ENCODE results near the gene PIP4P1. TPM values are rescaled to one million over a fixed set of nuclear protein-coding genes. Genes with fewer than 3 reads are reported as not detected.

PIP4P1 gene
- total and polyA plus RNA-seq, 2 of the 13 experiments (the other 11 are each of a cell fraction or from before 2014, with no cell fraction given) = 33.4 to 47.0 TPM

DNA sequence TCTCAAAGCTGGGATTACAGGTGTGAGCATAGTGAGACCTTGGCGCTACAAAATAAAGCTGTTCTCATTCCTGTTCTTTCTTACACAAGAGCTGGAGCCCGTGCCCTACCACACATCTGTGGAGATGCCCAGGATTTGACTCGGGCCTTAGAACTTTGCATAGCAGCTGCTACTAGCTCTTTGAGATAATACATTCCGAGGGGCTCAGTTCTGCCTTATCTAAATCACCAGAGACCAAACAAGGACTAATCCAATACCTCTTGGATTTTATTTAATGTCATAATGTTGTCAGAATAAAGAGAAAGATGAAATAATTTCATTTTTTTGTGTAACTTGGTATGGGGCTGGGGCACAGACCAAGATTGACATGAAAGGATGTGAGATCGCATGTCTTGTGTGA is 15.5 kb upstream of the PIP4P1 start:
- WGBS (ENCODE audit: low lambda C conversion rate) = 97% methylated on average over 5 of the region's 5 CpGs
- TF ChIP-seq, protein P1, sequence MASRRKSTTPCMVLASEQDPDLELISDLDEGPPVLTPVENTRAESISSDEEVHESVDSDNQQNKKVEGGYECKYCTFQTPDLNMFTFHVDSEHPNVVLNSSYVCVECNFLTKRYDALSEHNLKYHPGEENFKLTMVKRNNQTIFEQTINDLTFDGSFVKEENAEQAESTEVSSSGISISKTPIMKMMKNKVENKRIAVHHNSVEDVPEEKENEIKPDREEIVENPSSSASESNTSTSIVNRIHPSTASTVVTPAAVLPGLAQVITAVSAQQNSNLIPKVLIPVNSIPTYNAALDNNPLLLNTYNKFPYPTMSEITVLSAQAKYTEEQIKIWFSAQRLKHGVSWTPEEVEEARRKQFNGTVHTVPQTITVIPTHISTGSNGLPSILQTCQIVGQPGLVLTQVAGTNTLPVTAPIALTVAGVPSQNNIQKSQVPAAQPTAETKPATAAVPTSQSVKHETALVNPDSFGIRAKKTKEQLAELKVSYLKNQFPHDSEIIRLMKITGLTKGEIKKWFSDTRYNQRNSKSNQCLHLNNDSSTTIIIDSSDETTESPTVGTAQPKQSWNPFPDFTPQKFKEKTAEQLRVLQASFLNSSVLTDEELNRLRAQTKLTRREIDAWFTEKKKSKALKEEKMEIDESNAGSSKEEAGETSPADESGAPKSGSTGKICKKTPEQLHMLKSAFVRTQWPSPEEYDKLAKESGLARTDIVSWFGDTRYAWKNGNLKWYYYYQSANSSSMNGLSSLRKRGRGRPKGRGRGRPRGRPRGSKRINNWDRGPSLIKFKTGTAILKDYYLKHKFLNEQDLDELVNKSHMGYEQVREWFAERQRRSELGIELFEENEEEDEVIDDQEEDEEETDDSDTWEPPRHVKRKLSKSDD (CRISPR knock-in tag; IDR thresholded peaks at IDR 0.05; ENCODE audit: low read depth) = no peak
- no peak for TF ChIP-seq TEAD3 (CRISPR knock-in tag; optimal IDR thresholded peaks at IDR 0.05; ENCODE audit: borderline replicate concordance)
- no peak for TF ChIP-seq ZMAT3 (CRISPR knock-in tag; conservative IDR thresholded peaks at IDR 0.05)
- ChIA-PET CTCF (ENCODE audit: low intra/inter-chr PET ratio, low total read pairs) (no interaction called here), POLR2A (interaction anchor here (0.8 kb wide), 1 partner anchor 15 kb away, joined by 3 read pairs; the partner anchor contains the start of gene PIP4P1)
- Histone ChIP-seq H3K4me2 (ENCODE audit: low read depth, low read length) (no peak overlapping the region), H3K9ac (ENCODE audit: insufficient read depth, low read depth, low read length) (no peak overlapping the region), H3K4me1 (ENCODE audit: insufficient read depth, low read length) (peaks cover 16% of the 10 kb centered on the region), H2AFZ (ENCODE audit: low read length) (no peak overlapping the region), H3K27me3 (ENCODE audit: control insufficient read depth in 1 of 2, insufficient read depth in 2 of 2, low read length in 2 of 2) (no peaks in the 10 kb centered on the region), H4K20me1 (ENCODE audit: insufficient read depth, low read length) (no peaks in the 10 kb centered on the region), H3K36me3 (replicated peaks in 1 of 2; ENCODE audit: control insufficient read depth in 1 of 2, insufficient read depth in 2 of 2, low read length in 2 of 2) (peaks cover 19 to 45% of the 10 kb centered on the region in 2 experiments), H3K4me3 (replicated peaks in 1 of 3; ENCODE audit: insufficient read depth in 1 of 3, low read depth in 2 of 3, low read length in 3 of 3) (no peak overlapping the region), H3K9me3 (ENCODE audit: low read length) (no peaks in the 10 kb centered on the region), H3K27ac (ENCODE audit: extremely low read length, insufficient read depth, low read length) (no peak overlapping the region), H3K79me2 (ENCODE audit: insufficient read depth, low read length) (no peaks in the 10 kb centered on the region)
- intact Hi-C loops (cut with micrococcal nuclease; ENCODE audit: unreplicated experiment) (no loop called here), in situ Hi-C loops (cut with HindIII; ENCODE audit: extremely low pct_ligation_motif_present, low pct_unique_long_range_greater_than_20kb) (no loop called here)
- FAIRE-seq (no peak), ATAC-seq (no peak), DNase-seq (ENCODE audit: low spot score) (no peak)
- no TSS peak for BruUV-seq (replicated peaks)

DNA sequence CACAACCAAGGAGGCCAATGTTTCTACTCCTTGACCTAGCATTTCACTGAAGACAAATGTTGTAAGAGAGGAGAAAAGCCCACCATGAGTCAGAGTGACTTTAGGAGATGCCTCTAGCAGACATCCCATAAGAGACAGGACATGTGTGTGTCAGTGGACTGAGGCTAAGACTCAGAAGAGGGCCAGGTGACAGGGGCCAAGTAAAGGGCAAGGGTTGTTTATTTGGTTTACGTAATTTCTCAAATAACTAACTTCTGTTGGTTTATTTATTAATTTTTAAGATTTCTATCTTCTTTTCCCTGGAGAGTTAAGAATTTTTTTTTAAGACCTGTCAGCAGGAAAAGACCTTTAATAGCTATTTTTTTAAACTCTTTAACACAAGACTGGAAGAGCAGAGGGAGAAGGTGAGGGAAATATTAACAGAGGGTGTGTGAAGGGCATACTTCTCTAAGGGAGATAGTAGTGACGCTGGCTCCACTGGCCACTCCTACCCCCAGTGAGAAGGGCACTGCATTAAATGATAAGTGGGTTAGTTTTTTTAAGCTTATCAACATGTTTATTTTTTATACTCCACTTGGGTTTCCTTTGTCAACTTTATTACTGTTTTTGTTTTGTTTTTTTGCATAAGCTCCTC is 11.4 kb upstream of the PIP4P1 start:
- FAIRE-seq = no peak
- Histone ChIP-seq H3K4me1 (ENCODE audit: insufficient read depth, low read length) (peaks cover 40% of the 10 kb centered on the region), H3K27me3 (ENCODE audit: control insufficient read depth in 1 of 2, insufficient read depth in 2 of 2, low read length in 2 of 2) (no peaks in the 10 kb centered on the region), H3K4me2 (ENCODE audit: low read depth, low read length) (0 out of 2 replicates have a peak overlapping the region, but pooled peaks have one; percentile 4), H3K27ac (ENCODE audit: extremely low read length, insufficient read depth, low read length) (no peak overlapping the region), H3K79me2 (ENCODE audit: insufficient read depth, low read length) (peaks cover 17% of the 10 kb centered on the region), H4K20me1 (ENCODE audit: insufficient read depth, low read length) (no peaks in the 10 kb centered on the region), H3K4me3 (replicated peaks in 1 of 3; ENCODE audit: insufficient read depth in 1 of 3, low read depth in 2 of 3, low read length in 3 of 3) (no peak overlapping the region), H3K36me3 (replicated peaks in 1 of 2; ENCODE audit: control insufficient read depth in 1 of 2, insufficient read depth in 2 of 2, low read length in 2 of 2) (peaks cover 17 to 44% of the 10 kb centered on the region in 2 experiments), H3K9ac (ENCODE audit: insufficient read depth, low read depth, low read length) (no peak overlapping the region), H2AFZ (ENCODE audit: low read length) (no peak overlapping the region), H3K9me3 (ENCODE audit: low read length) (no peaks in the 10 kb centered on the region)
- in situ Hi-C loops (cut with HindIII; ENCODE audit: extremely low pct_ligation_motif_present, low pct_unique_long_range_greater_than_20kb) = loop anchor here (25.0 kb wide), 2 partner anchors 135 to 140 kb away; partner anchors contain the start of genes CCNB1IP1 and PARP2
- intact Hi-C loops (cut with micrococcal nuclease; ENCODE audit: unreplicated experiment) = loop anchor here (1.0 kb wide), 1 partner anchor 16 kb away; no protein-coding TSS in a partner anchor
- 61% methylated on average over 2 of the region's 2 CpGs for WGBS (ENCODE audit: low lambda C conversion rate)
- POLR2A ChIA-PET = interaction anchor here (0.7 to 3.7 kb wide), 4 partner anchors 8 to 129 kb away, joined by 3 to 12 read pairs (median 5); partner anchors contain the start of genes APEX1, OSGEP, PARP2 and PIP4P1
- DNase-seq (ENCODE audit: low spot score) = no peak
- BruUV-seq (replicated peaks) = no TSS peak
- ATAC-seq = no peak
- CTCF ChIA-PET (ENCODE audit: low intra/inter-chr PET ratio, low total read pairs) = no interaction called here
- TF ChIP-seq CBFB (CRISPR knock-in tag; IDR thresholded peaks at IDR 0.05) (no peak), ESRRA (CRISPR knock-in tag; IDR thresholded peaks at IDR 0.05; ENCODE audit: low read depth) (no peak), DMAP1 (CRISPR knock-in tag; IDR thresholded peaks at IDR 0.05) (no peak), ZNF225 (CRISPR knock-in tag; IDR thresholded peaks at IDR 0.05) (no peak), HNRNPLL (IDR thresholded peaks at IDR 0.05; ENCODE audit: low read depth, low read length, poor library complexity, severe bottlenecking) (no peak), ZSCAN29 (CRISPR knock-in tag; conservative IDR thresholded peaks at IDR 0.05) (no peak)
- TF ChIP-seq, protein P2, sequence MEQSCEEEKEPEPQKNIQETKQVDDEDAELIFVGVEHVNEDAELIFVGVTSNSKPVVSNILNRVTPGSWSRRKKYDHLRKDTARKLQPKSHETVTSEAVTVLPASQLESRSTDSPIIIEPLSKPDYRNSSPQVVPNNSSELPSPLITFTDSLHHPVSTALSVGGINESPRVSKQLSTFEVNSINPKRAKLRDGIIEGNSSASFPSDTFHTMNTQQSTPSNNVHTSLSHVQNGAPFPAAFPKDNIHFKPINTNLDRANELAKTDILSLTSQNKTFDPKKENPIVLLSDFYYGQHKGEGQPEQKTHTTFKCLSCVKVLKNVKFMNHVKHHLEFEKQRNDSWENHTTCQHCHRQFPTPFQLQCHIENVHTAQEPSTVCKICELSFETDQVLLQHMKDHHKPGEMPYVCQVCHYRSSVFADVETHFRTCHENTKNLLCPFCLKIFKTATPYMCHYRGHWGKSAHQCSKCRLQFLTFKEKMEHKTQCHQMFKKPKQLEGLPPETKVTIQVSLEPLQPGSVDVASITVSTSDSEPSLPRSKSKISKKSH (CRISPR knock-in tag; IDR thresholded peaks at IDR 0.05; ENCODE audit: borderline replicate concordance) = no peak
